Common myeloid progenitor, CD34-positive (primary cell): ENCODE measurements around the gene ULK4.

Experiments used
- CTCF ChIA-PET: fragments of 350-600 bp; sonication (Branson Sonifier 250); formaldehyde crosslinking; loops from one replicate; lab custom pipeline; 2021; ENCODE audit warnings: antibody characterized with exemption; lab: Charles Lee
- POLR2A ChIA-PET: fragments of 350-600 bp; sonication (Branson Sonifier 250); formaldehyde crosslinking; loops from one replicate; lab custom pipeline; 2021; ENCODE audit warnings: antibody characterized with exemption; lab: Charles Lee
- DNase-seq, 3 donors: peaks; one replicate each; pipeline versions ENCODE4 v3.0.0 to v3.0.0-alpha.2; 2013
- H3K27ac ChIP-seq, 2 experiments: 1 replicate in 1 of 2; 2 replicates in 1 of 2; pipeline ENCODE4 v1.7.0; 2013; ENCODE audit warnings: inconsistent platforms in 2 of 2, low read length in 2 of 2, mild to moderate bottlenecking in 2 of 2, low read depth in 1 of 2, moderate library complexity in 1 of 2; ENCODE audit not compliant: severe bottlenecking in 2 of 2, insufficient read depth in 1 of 2, poor library complexity in 1 of 2
- H3K27me3 ChIP-seq, 5 experiments: replicated peaks in 2 of 5; 1 replicate in 3 of 5; 2 replicates in 2 of 5; pipeline versions ENCODE4 v1.6.1 to v1.7.0; 2013; ENCODE audit warnings: low read length in 4 of 5, mild to moderate bottlenecking in 2 of 5, moderate library complexity in 2 of 5, inconsistent platforms in 1 of 5; ENCODE audit not compliant: insufficient read depth in 5 of 5, control insufficient read depth in 4 of 5
- H3K36me3 ChIP-seq, 4 experiments: 1 replicate in 2 of 4; 2 replicates in 2 of 4; pipeline versions ENCODE4 v1.6.1 to v1.7.0; 2013; ENCODE audit warnings: low read length in 3 of 4, control low read depth in 1 of 4, mild to moderate bottlenecking in 1 of 4; ENCODE audit not compliant: control insufficient read depth in 4 of 4, insufficient read depth in 4 of 4
- H3K4me1 ChIP-seq, 4 experiments: 1 replicate in 3 of 4; 2 replicates in 1 of 4; pipeline versions ENCODE4 v1.6.1 to v1.7.1; 2013; ENCODE audit warnings: low read length in 3 of 4, mild to moderate bottlenecking in 3 of 4, control low read depth in 1 of 4, inconsistent platforms in 1 of 4, moderate library complexity in 1 of 4; ENCODE audit not compliant: control insufficient read depth in 4 of 4, insufficient read depth in 4 of 4; ENCODE audit errors: control extremely low read depth in 1 of 4
- H3K4me3 ChIP-seq, 7 experiments: 1 replicate in 4 of 7; 2 replicates in 3 of 7; pipeline versions ENCODE4 v1.5.1 to v1.7.0; 2013; ENCODE audit warnings: mild to moderate bottlenecking in 7 of 7, low read length in 6 of 7, moderate library complexity in 6 of 7, inconsistent platforms in 2 of 7, low read depth in 2 of 7, control low read depth in 1 of 7; ENCODE audit not compliant: insufficient read depth in 4 of 7, control insufficient read depth in 1 of 7; ENCODE audit errors: extremely low read depth in 1 of 7
- H3K9me3 ChIP-seq, 5 experiments: 1 replicate in 4 of 5; 2 replicates in 1 of 5; pipeline versions ENCODE4 v1.6.1 to v1.7.1; 2013; ENCODE audit warnings: low read length in 4 of 5, mild to moderate bottlenecking in 2 of 5, inconsistent platforms in 1 of 5, low read depth in 1 of 5, moderate library complexity in 1 of 5; ENCODE audit not compliant: control insufficient read depth in 4 of 5, insufficient read depth in 2 of 5; ENCODE audit errors: control extremely low read depth in 1 of 5
- WGBS: methylation state at CpG from one replicate; pipeline ENCODE4 v1.1.5; 2013; ENCODE audit not compliant: insufficient coverage; 5-methylcytosine and 5-hydroxymethylcytosine counted together

ULK4 gene

GRCh38 chr3:41507336-41508062 is 454.4 kb downstream of the ULK4 start:
- DNase-seq, result no peak
- Histone ChIP-seq H3K4me1 (no peaks in the 10 kb centered on the region), H3K4me3 (no peak overlapping the region), H3K27ac (no peak overlapping the region), H3K36me3 (no peaks in the 10 kb centered on the region), H3K27me3 (no peaks in the 10 kb centered on the region), H3K9me3 (peaks cover 0 to 13% (median 0%) of the 10 kb centered on the region in 5 experiments)
- 100% methylated on average over 1 of the region's 2 CpGs for WGBS
- ChIA-PET CTCF (no interaction called here), POLR2A (no interaction called here)

- no peaks in the 10 kb centered on the region for H3K36me3 ChIP-seq
- no peak overlapping the region for H3K27ac ChIP-seq
- ChIA-PET POLR2A (no interaction called here), CTCF (no interaction called here)
- no peak overlapping the region for H3K4me3 ChIP-seq
- DNase-seq, result no peak
- H3K27me3 ChIP-seq, result no peaks in the 10 kb centered on the region
- H3K4me1 ChIP-seq, result no peaks in the 10 kb centered on the region
- H3K9me3 ChIP-seq, result peaks cover 0 to 2% (median 0%) of the 10 kb centered on the region in 5 experiments
Observed at GRCh38 chr3:41503998-41504623, 457.8 kb downstream of the ULK4 start.

DNA sequence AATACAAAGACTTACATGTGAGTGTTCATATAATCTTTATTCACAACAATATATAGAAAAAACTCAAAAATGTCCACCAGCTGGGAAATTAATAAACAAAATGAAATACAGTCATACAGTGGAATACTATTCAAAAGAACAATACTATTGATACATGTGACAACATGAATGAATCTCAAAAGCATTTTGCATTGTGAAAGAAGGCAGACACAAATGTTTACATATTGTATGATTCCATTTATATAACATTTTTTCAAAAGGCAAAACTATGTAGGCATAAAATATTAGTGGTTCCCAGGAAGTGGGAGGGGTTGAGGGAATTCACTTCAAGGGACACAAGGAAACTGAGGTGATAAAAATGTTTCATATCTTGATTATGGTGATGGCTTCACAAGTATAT is 459.4 kb downstream of the ULK4 start:
- Histone ChIP-seq H3K27ac (no peak overlapping the region), H3K9me3 (no peaks in the 10 kb centered on the region), H3K36me3 (no peaks in the 10 kb centered on the region), H3K27me3 (no peaks in the 10 kb centered on the region), H3K4me1 (no peaks in the 10 kb centered on the region), H3K4me3 (no peak overlapping the region)
- DNase-seq, result no peak
- ChIA-PET CTCF (no interaction called here), POLR2A (no interaction called here)

GRCh38 chr3:41502023-41502422 is 459.9 kb downstream of the ULK4 start:
- no peak for DNase-seq

DNA sequence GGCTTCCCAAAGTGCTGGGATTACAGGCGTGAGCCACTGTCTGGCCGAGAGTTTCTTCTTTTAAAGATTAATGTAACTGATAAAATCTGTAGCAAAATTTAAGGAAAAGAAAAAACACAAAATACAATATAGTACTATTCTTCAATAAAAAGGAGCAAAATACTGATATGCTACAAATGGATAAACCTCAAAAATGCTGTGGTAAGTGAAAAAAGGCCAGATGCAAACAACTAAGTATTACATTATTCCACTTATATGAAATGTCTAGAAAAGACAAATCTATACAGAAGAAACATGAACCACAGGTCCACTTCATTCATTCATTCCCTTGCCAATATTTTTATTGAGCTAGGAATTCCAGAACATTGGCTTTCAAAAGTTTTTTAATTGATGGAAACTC is 463.1 kb downstream of the ULK4 start:
- no peaks in the 10 kb centered on the region for H3K4me1 ChIP-seq

More at GRCh38 chr3:41502023-41502422, 459.9 kb downstream of the ULK4 start:
- no peaks in the 10 kb centered on the region for H3K9me3 ChIP-seq
- no CpG with 5 or more reads among the region's 1 CpG for WGBS
- H3K4me1 ChIP-seq, result no peaks in the 10 kb centered on the region
- H3K27ac ChIP-seq, result no peak overlapping the region
- ChIA-PET CTCF (no interaction called here), POLR2A (no interaction called here)
- no peak overlapping the region for H3K4me3 ChIP-seq
- H3K36me3 ChIP-seq, result no peaks in the 10 kb centered on the region
- no peaks in the 10 kb centered on the region for H3K27me3 ChIP-seq

GRCh38 chr3:41490360-41490759 is 471.5 kb downstream of the ULK4 start:
- H3K27me3 ChIP-seq, result no peaks in the 10 kb centered on the region
- no peaks in the 10 kb centered on the region for H3K36me3 ChIP-seq
- H3K4me1 ChIP-seq, result no peaks in the 10 kb centered on the region
- POLR2A ChIA-PET, result no interaction called here
- CTCF ChIA-PET, result no interaction called here
- no peaks in the 10 kb centered on the region for H3K9me3 ChIP-seq
- 100% methylated on average over 1 of the region's 2 CpGs for WGBS
- H3K4me3 ChIP-seq, result no peak overlapping the region
- DNase-seq, result no peak
- no peak overlapping the region for H3K27ac ChIP-seq

More for the DNA sequence above, 463.1 kb downstream of the ULK4 start:
- ChIA-PET POLR2A (no interaction called here), CTCF (no interaction called here)
- no peak overlapping the region for H3K4me3 ChIP-seq
- no peak for DNase-seq
- H3K27me3 ChIP-seq, result no peaks in the 10 kb centered on the region
- peaks cover 0 to 4% (median 0%) of the 10 kb centered on the region in 5 experiments for H3K9me3 ChIP-seq
- no CpG with 5 or more reads among the region's 2 CpGs for WGBS
- H3K27ac ChIP-seq, result no peak overlapping the region
- no peaks in the 10 kb centered on the region for H3K36me3 ChIP-seq

DNA sequence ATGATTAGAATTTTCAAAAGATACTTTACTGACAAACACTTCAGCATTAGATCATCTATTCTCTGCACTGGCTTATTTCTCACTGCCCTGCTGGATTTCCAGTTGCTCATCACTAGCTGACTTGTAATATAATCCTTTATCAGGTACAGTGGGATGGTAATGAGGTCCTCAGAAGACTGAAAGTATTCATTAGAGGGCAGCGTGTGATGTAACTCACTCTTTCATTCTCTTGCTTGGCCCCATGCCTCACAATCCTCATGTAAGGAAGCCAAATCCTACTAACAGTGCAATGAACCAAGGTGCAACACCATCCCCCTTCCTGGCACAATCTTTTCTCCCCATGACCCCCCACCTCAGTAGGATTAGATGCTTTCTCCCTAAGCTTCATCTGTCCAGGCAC is 472.7 kb downstream of the ULK4 start:
- H3K9me3 ChIP-seq, result no peaks in the 10 kb centered on the region
- ChIA-PET CTCF (no interaction called here), POLR2A (no interaction called here)
- no CpG with 5 or more reads among the region's 1 CpG for WGBS
- no peak overlapping the region for H3K27ac ChIP-seq
- no peaks in the 10 kb centered on the region for H3K36me3 ChIP-seq
- no peak overlapping the region for H3K4me3 ChIP-seq
- no peak for DNase-seq
- no peaks in the 10 kb centered on the region for H3K27me3 ChIP-seq
- no peaks in the 10 kb centered on the region for H3K4me1 ChIP-seq
